ENCODE results near the gene SUSD3. TPM values are rescaled to one million over a fixed set of nuclear protein-coding genes. Genes with fewer than 3 reads are reported as not detected.

SUSD3 gene
- total and polyA plus RNA-seq, 11 donors, result 0.29 to 5.2 (median 0.53) TPM; not detected in 3

DNA sequence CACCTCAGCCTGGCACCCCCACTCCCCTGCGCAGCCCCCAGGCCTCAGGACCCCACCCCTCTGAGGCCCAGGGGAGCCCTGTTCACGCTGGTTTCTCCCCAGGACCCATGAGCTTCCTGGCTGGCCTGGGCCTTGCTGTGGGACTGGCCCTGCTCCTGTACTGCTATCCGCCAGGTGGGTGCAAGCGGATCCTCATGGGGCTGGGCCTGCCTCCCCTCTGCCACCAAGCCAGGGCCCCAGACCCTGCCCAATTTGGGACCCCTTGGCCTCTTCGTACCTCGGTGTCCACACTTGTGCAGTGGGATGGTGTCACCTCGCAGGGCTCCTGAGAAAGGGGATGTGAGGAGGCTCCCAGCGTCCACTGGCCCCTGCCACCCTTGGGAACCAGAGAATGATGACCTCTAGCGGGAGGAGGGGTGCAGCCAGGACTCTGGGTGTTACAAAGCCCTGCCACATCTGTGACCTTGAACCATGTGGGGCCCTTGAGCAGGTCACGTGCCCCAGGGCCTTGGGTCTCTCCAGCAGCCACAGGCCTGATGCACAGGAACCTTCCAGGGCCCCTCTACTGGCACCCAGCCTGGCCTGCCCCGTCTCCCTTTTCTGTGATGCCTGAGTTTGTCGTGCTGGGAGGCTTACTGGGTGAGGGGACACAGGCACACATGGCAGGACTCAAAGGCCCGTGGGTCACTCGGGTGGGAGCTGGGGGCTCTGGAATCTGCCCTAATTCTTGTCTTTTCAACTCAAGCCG is 53.8 kb downstream of the SUSD3 start:
- Histone ChIP-seq H3K4me1 (peaks cover 0 to 73% (median 7%) of the 10 kb centered on the region in 12 donors), H3K27ac (peak overlapping the region in 2 of 12 donors; percentile 22 to 67), H3K9me3 (no peaks in the 10 kb centered on the region), H3K27me3 (no peaks in the 10 kb centered on the region), H3K36me3 (peaks cover 0 to 55% (median 26%) of the 10 kb centered on the region in 9 donors), H3K4me3 (no peak overlapping the region)
- DNase-seq (peak in 4 of 5 donors; percentile 17 to 66 (median 30)), ATAC-seq (no peak)
- intact Hi-C loops (cut with DNase I), result loop anchor here in 2 of 10 donors (5.0 kb wide), 2 partner anchors 190 to 195 kb away; no protein-coding TSS in a partner anchor
- no peak for TF ChIP-seq POLR2A (IDR thresholded peaks at IDR 0.05)
- TF ChIP-seq, protein P1, sequence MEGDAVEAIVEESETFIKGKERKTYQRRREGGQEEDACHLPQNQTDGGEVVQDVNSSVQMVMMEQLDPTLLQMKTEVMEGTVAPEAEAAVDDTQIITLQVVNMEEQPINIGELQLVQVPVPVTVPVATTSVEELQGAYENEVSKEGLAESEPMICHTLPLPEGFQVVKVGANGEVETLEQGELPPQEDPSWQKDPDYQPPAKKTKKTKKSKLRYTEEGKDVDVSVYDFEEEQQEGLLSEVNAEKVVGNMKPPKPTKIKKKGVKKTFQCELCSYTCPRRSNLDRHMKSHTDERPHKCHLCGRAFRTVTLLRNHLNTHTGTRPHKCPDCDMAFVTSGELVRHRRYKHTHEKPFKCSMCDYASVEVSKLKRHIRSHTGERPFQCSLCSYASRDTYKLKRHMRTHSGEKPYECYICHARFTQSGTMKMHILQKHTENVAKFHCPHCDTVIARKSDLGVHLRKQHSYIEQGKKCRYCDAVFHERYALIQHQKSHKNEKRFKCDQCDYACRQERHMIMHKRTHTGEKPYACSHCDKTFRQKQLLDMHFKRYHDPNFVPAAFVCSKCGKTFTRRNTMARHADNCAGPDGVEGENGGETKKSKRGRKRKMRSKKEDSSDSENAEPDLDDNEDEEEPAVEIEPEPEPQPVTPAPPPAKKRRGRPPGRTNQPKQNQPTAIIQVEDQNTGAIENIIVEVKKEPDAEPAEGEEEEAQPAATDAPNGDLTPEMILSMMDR (IDR thresholded peaks at IDR 0.05), result no peak
- 82 to 96% (median 84%) methylated on average over 13 to 15 of the region's 15 CpGs for WGBS, 4 donors

DNA sequence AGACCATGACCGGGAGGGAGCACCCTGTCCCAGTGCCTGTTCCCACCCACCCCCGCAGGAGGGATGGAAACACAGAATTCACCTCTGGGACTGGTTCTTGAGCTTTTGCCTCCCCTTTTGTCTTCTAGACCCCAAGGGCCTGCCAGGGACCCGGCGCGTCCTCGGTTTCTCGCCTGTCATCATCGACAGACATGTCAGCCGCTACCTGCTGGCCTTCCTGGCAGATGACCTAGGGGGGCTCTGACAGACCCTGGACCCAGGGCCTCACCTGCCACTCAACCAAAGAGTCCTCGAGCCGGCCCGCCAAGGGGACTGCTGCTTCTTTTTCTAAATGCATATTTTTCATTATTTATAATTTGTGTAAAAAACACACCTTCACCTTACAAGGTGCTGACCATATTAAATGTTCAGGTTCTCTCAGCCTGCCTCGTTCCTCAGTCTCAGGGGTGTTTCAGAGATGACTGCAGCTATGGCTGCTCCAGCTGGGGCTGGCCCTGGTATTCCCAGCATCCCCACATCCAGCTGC is 54.4 kb downstream of the SUSD3 start:
- peak overlapping the region in 1 of 12 donors; percentile 67 for H3K27ac ChIP-seq
- no peaks in the 10 kb centered on the region for H3K9me3 ChIP-seq
- H3K27me3 ChIP-seq, result no peaks in the 10 kb centered on the region
- H3K4me1 ChIP-seq, result peaks cover 0 to 73% (median 7%) of the 10 kb centered on the region in 12 donors
- 89 to 97% (median 93%) methylated on average over 13 of the region's 13 CpGs for WGBS, 4 donors
- ATAC-seq (no peak), DNase-seq (peak in 4 of 5 donors; percentile 5 to 47 (median 20))
- no peak overlapping the region for H3K4me3 ChIP-seq
- no peak for TF ChIP-seq POLR2A (IDR thresholded peaks at IDR 0.05)
- TF ChIP-seq, protein P1 (IDR thresholded peaks at IDR 0.05), result no peak
- peaks cover 0 to 49% (median 26%) of the 10 kb centered on the region in 9 donors for H3K36me3 ChIP-seq
- intact Hi-C loops (cut with DNase I), result loop anchor here in 2 of 10 donors (5.0 kb wide), 2 partner anchors 189 to 194 kb away; no protein-coding TSS in a partner anchor

DNA sequence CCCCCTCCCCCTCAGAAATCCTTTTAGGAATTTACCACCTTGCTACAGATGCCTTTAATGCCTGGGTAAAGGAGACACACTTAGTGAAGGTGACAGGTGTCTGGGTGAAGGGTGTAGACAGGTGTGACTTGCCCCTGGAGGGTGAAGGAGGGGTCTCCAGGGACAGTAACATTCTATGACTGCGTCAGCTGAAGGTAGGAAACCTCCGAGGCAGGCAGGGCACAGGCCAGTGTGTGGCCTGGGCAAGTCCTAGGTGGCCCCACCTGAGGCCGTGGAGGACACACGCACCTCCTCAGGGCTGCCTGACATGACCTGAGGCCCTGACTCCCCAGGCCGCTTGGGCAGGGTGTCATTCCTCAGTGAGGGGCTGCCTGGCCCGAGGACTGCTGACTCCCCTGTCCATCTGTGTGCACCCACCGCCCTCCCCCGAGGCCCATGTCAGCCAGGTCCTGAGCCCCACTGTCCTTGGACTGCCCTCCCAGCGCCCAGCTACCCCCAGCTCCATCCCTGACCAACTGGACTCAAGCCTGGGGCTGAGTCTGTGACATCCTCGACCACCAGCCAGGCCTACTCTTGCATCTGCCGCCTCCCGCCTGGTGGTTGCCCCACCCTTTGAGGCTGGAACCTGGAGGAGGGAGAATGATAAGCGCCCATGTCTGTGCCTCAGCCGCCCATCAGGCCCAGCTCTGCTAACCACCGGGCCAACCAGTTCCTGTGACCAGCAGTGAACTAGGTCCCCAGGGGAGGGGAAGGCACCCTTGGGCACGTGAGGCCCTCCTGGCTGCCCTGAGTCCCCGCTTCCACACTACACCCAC is 55.9 kb downstream of the SUSD3 start:
- TF ChIP-seq, protein P1 (IDR thresholded peaks at IDR 0.05), result no peak
- TF ChIP-seq POLR2A (IDR thresholded peaks at IDR 0.05), result no peak
- H3K4me1 ChIP-seq, result peaks cover 0 to 73% (median 7%) of the 10 kb centered on the region in 12 donors
- WGBS, 4 donors, result 80 to 88% (median 88%) methylated on average over 10 to 17 of the region's 17 CpGs
- H3K27me3 ChIP-seq, result no peaks in the 10 kb centered on the region
- ATAC-seq, result no peak
- DNase-seq, result peak in 4 of 5 donors; percentile 10 to 60 (median 24)
- no peak overlapping the region for H3K4me3 ChIP-seq
- no peaks in the 10 kb centered on the region for H3K9me3 ChIP-seq
- intact Hi-C loops (cut with DNase I), result loop anchor here in 2 of 10 donors (5.0 kb wide), 2 partner anchors 188 to 193 kb away; no protein-coding TSS in a partner anchor
- H3K27ac ChIP-seq, result peak overlapping the region in 1 of 12 donors; percentile 60
- H3K36me3 ChIP-seq, result peaks cover 0 to 37% (median 17%) of the 10 kb centered on the region in 9 donors
